Activated CD8-positive, alpha-beta memory T cell treated with anti-CD3 and anti-CD28 coated beads, Interleukin-2, amount 50 U/mL, for 1 hour (primary cell): ENCODE measurements around the gene PDGFD.

Source experiments
- DNase-seq: peaks from one replicate; pipeline ENCODE4 v3.0.0-alpha.2; 2020; ENCODE audit errors: extremely low read depth

The PDGFD gene

GRCh38 chr11:104145062-104145461 lies 18.9 kb downstream of the PDGFD start:
- DNase-seq = no peak

- no peak for DNase-seq
These were observed 21.2 kb downstream of the PDGFD start for GRCh38 chr11:104142698-104143097.

- no peak for DNase-seq
These were observed 27.1 kb downstream of the PDGFD start for GRCh38 chr11:104136861-104137260.

- DNase-seq = no peak
These were observed 29.2 kb downstream of the PDGFD start for GRCh38 chr11:104134745-104135144.

GRCh38 chr11:104130161-104130560 lies 33.8 kb downstream of the PDGFD start:
- DNase-seq = no peak

GRCh38 chr11:104129145-104129544 lies 34.8 kb downstream of the PDGFD start:
- no peak for DNase-seq

- no peak for DNase-seq
These were observed 36.1 kb downstream of the PDGFD start for GRCh38 chr11:104127828-104128227.

- DNase-seq = no peak
These were observed 37.5 kb downstream of the PDGFD start for GRCh38 chr11:104126464-104126863.

GRCh38 chr11:104124979-104125378 lies 39.0 kb downstream of the PDGFD start:
- no peak for DNase-seq

GRCh38 chr11:104122836-104123235 lies 41.1 kb downstream of the PDGFD start:
- no peak for DNase-seq

- DNase-seq = no peak
These were observed 41.8 kb downstream of the PDGFD start for GRCh38 chr11:104122011-104122635.

GRCh38 chr11:104120493-104121137 lies 43.3 kb downstream of the PDGFD start:
- no peak for DNase-seq

- DNase-seq = no peak
These were observed 45.7 kb downstream of the PDGFD start for GRCh38 chr11:104118105-104118744.

- DNase-seq = no peak
These were observed 50.4 kb downstream of the PDGFD start for GRCh38 chr11:104113541-104113940.

- no peak for DNase-seq
These were observed 57.7 kb downstream of the PDGFD start for GRCh38 chr11:104106136-104106754.

GRCh38 chr11:104105155-104105554 lies 58.8 kb downstream of the PDGFD start:
- DNase-seq = no peak

GRCh38 chr11:104104664-104105063 lies 59.3 kb downstream of the PDGFD start:
- DNase-seq = no peak

- no peak for DNase-seq
These were observed 59.7 kb downstream of the PDGFD start for GRCh38 chr11:104104201-104104600.

GRCh38 chr11:104098555-104098954 lies 65.4 kb downstream of the PDGFD start:
- no peak for DNase-seq

GRCh38 chr11:104098132-104098531 lies 65.8 kb downstream of the PDGFD start:
- DNase-seq = no peak

GRCh38 chr11:104096900-104097299 lies 67.0 kb downstream of the PDGFD start:
- DNase-seq = no peak

- no peak for DNase-seq
These were observed 68.2 kb downstream of the PDGFD start for GRCh38 chr11:104095791-104096190.

- no peak for DNase-seq
These were observed 69.4 kb downstream of the PDGFD start for GRCh38 chr11:104094576-104094975.
